ENCODE measurements around the gene CDHR2. TPM values are rescaled to one million over a fixed set of nuclear protein-coding genes. Genes with fewer than 3 reads are reported as not detected.

The CDHR2 gene
- total RNA-seq, 3 donors from 2014 or later (not counting 1 experiment from before 2014, with no cell fraction given): 0.75 to 2.2 (median 1.8) TPM

DNA sequence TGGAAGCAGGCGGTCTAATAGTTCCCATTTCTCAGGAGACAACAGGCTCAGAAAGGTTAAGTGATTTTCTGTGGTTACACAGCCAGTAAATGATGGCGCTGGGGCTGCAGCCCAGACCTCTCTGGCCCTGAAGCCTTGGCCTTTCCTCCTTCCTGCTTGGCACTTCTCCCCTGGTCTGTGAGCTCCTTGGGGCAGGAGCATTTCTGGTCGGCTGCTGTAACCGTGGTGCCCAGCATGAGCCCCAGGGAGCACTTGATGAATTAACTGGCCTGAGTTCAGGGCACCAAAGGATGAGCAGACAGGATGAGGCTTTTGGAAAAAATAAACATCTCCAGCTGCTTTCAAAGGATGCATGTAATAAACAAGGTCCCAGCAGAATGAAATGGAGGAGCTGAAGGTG is 30.2 kb downstream of the CDHR2 start:
- Histone ChIP-seq H3K4me1 (ENCODE audit: control insufficient read depth, insufficient read depth, low read length) (no peaks in the 10 kb centered on the region), H3K9me3 (ENCODE audit: control insufficient read depth, insufficient read depth, low read length) (peaks cover 2% of the 10 kb centered on the region), H3K4me3 (ENCODE audit: low read length) (no peak overlapping the region), H3K27ac (ENCODE audit: low read length) (no peak overlapping the region), H3K27me3 (ENCODE audit: control insufficient read depth, insufficient read depth, low read length) (no peaks in the 10 kb centered on the region), H3K36me3 (ENCODE audit: control insufficient read depth, insufficient read depth, low read length) (no peaks in the 10 kb centered on the region)
- no peak for ATAC-seq
- Mint-ChIP-seq H3K4me3 (no peak overlapping the region), H3K36me3 (no peaks in the 10 kb centered on the region), H3K27ac (no peak overlapping the region), H3K4me1 (no peaks in the 10 kb centered on the region), H3K27me3 (ENCODE audit: low read depth in 2 of 2) (no peaks in the 10 kb centered on the region), H3K9me3 (no peaks in the 10 kb centered on the region)
- intact Hi-C loops (cut with micrococcal nuclease): loop anchor here (10.0 kb wide), 1 partner anchor 855 kb away; no protein-coding TSS in a partner anchor
- no peak for DNase-seq
- WGBS (ENCODE audit: insufficient coverage): 81% methylated on average over 4 of the region's 4 CpGs
- TF ChIP-seq, protein P1, sequence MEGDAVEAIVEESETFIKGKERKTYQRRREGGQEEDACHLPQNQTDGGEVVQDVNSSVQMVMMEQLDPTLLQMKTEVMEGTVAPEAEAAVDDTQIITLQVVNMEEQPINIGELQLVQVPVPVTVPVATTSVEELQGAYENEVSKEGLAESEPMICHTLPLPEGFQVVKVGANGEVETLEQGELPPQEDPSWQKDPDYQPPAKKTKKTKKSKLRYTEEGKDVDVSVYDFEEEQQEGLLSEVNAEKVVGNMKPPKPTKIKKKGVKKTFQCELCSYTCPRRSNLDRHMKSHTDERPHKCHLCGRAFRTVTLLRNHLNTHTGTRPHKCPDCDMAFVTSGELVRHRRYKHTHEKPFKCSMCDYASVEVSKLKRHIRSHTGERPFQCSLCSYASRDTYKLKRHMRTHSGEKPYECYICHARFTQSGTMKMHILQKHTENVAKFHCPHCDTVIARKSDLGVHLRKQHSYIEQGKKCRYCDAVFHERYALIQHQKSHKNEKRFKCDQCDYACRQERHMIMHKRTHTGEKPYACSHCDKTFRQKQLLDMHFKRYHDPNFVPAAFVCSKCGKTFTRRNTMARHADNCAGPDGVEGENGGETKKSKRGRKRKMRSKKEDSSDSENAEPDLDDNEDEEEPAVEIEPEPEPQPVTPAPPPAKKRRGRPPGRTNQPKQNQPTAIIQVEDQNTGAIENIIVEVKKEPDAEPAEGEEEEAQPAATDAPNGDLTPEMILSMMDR (IDR thresholded peaks at IDR 0.05): no peak

DNA sequence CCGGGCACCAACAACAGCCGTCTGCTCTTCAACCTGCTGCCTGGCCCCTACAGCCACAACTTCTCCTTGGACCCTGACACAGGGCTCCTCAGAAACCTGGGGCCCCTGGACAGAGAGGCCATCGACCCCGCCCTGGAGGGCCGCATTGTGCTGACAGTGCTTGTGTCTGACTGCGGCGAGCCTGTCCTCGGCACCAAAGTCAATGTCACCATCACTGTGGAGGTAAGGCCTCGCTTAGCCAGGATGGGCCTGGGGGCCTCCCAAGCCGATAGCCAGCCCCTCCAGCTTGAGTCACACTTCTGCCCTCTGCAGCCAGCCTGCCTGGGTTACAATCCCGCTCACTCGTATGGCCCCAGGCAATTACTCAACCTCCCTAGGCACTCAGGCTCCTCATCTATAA is 32.2 kb downstream of the CDHR2 start:
- TF ChIP-seq, protein P1 (IDR thresholded peaks at IDR 0.05): no peak
- Mint-ChIP-seq H3K27ac (no peak overlapping the region), H3K4me3 (no peak overlapping the region), H3K27me3 (ENCODE audit: low read depth in 2 of 2) (no peaks in the 10 kb centered on the region), H3K4me1 (no peaks in the 10 kb centered on the region), H3K9me3 (no peaks in the 10 kb centered on the region), H3K36me3 (no peaks in the 10 kb centered on the region)
- 93% methylated on average over 10 of the region's 12 CpGs for WGBS (ENCODE audit: insufficient coverage)
- H3K36me3 ChIP-seq (ENCODE audit: control insufficient read depth, insufficient read depth, low read length): no peaks in the 10 kb centered on the region
- no peaks in the 10 kb centered on the region for H3K4me1 ChIP-seq (ENCODE audit: control insufficient read depth, insufficient read depth, low read length)
- peaks cover 16% of the 10 kb centered on the region for H3K9me3 ChIP-seq (ENCODE audit: control insufficient read depth, insufficient read depth, low read length)
- no peak for ATAC-seq
- intact Hi-C loops (cut with micrococcal nuclease): no loop called here
- no peak overlapping the region for H3K27ac ChIP-seq (ENCODE audit: low read length)
- no peaks in the 10 kb centered on the region for H3K27me3 ChIP-seq (ENCODE audit: control insufficient read depth, insufficient read depth, low read length)
- no peak overlapping the region for H3K4me3 ChIP-seq (ENCODE audit: low read length)
- no peak for DNase-seq

DNA sequence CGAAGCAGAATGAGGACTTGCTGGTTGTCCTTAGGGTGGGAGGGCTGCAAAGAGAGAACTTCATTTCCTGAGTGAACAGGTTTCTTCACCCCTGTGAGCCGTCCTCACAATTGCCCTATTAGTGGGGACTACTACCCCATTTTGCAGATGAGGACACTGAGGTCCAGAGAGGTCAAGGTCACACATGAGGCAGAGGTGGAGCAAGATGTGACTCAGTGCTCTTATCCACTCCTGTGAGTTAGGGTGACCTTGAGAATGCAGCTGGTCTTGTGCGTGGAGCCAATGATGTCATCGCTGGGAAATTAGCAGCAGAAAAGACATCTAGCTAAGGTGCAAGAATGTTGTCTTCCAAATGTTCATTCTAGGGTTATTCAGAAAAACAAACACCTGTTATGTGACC is 33.9 kb downstream of the CDHR2 start:
- H3K4me1 Mint-ChIP-seq: no peaks in the 10 kb centered on the region
- H3K4me1 ChIP-seq (ENCODE audit: control insufficient read depth, insufficient read depth, low read length): no peaks in the 10 kb centered on the region
- no peak for DNase-seq
- no peak overlapping the region for H3K27ac ChIP-seq (ENCODE audit: low read length)
- WGBS (ENCODE audit: insufficient coverage): 73% methylated on average over 4 of the region's 4 CpGs
- intact Hi-C loops (cut with micrococcal nuclease): no loop called here
- no peaks in the 10 kb centered on the region for H3K9me3 Mint-ChIP-seq
- peaks cover 16% of the 10 kb centered on the region for H3K9me3 ChIP-seq (ENCODE audit: control insufficient read depth, insufficient read depth, low read length)
- no peaks in the 10 kb centered on the region for H3K27me3 ChIP-seq (ENCODE audit: control insufficient read depth, insufficient read depth, low read length)
- H3K36me3 Mint-ChIP-seq: no peaks in the 10 kb centered on the region
- H3K4me3 Mint-ChIP-seq: no peak overlapping the region
- H3K4me3 ChIP-seq (ENCODE audit: low read length): no peak overlapping the region
- no peaks in the 10 kb centered on the region for H3K27me3 Mint-ChIP-seq (ENCODE audit: low read depth in 2 of 2)
- no peaks in the 10 kb centered on the region for H3K36me3 ChIP-seq (ENCODE audit: control insufficient read depth, insufficient read depth, low read length)
- ATAC-seq: no peak
- TF ChIP-seq, protein P1 (IDR thresholded peaks at IDR 0.05): no peak
- H3K27ac Mint-ChIP-seq: no peak overlapping the region

DNA sequence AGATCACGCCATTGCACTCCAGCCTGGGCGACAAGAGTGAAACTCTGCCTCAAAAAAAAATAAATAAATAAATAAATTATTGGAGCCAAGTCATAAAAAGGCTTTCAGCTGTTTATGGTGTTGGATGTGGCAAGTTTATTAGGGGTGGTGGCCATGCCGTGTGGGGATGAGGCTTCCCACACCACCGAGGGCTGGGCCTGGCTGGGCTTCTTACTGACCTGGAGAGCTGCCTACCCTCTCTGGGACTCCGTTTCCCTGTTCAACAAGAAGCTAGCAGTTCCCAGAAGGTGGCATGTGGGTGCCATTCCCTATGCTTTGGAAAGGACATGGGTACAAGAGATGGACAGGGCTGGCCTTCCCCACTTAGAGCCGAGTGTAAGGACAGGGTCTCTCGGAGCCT is 38.3 kb downstream of the CDHR2 start:
- no peaks in the 10 kb centered on the region for H3K36me3 ChIP-seq (ENCODE audit: control insufficient read depth, insufficient read depth, low read length)
- Mint-ChIP-seq H3K36me3 (no peaks in the 10 kb centered on the region), H3K27ac (no peak overlapping the region), H3K27me3 (ENCODE audit: low read depth in 2 of 2) (peaks cover 0 to 4% of the 10 kb centered on the region in 2 donors), H3K9me3 (no peaks in the 10 kb centered on the region), H3K4me3 (no peak overlapping the region), H3K4me1 (no peaks in the 10 kb centered on the region)
- no peaks in the 10 kb centered on the region for H3K27me3 ChIP-seq (ENCODE audit: control insufficient read depth, insufficient read depth, low read length)
- 89% methylated on average over 6 of the region's 7 CpGs for WGBS (ENCODE audit: insufficient coverage)
- DNase-seq (no peak), ATAC-seq (no peak)
- TF ChIP-seq, protein P1 (IDR thresholded peaks at IDR 0.05): no peak
- no peak overlapping the region for H3K4me3 ChIP-seq (ENCODE audit: low read length)
- no peaks in the 10 kb centered on the region for H3K4me1 ChIP-seq (ENCODE audit: control insufficient read depth, insufficient read depth, low read length)
- H3K9me3 ChIP-seq (ENCODE audit: control insufficient read depth, insufficient read depth, low read length): peaks cover 16% of the 10 kb centered on the region
- H3K27ac ChIP-seq (ENCODE audit: low read length): no peak overlapping the region
- intact Hi-C loops (cut with micrococcal nuclease): no loop called here
